Right cardiac atrium (tissue), 5 donors: ENCODE measurements around the gene CARD9. TPM values are rescaled to one million over a fixed set of nuclear protein-coding genes. Genes with fewer than 3 reads are reported as not detected.

Experiments
- ATAC-seq, 2 donors: fragments of 200-7000 bp; cut with Tn5 transposase; one replicate each; pipeline versions ENCODE4 v1.8.0 to v1.9.1; 2020; ENCODE audit warnings: moderate library complexity in 2 of 2, mild to moderate bottlenecking in 1 of 2
- DNase-seq, 3 donors: peaks; one replicate each; pipeline ENCODE4 v3.0.0-alpha.2; 2020
- H3K27ac ChIP-seq: one replicate; pipeline ENCODE4 v1.5.1; 2013; ENCODE audit warnings: mild to moderate bottlenecking, low read length, control low read depth, moderate library complexity
- H3K27me3 ChIP-seq: one replicate; pipeline ENCODE4 v1.6.1; 2013; ENCODE audit not compliant: control insufficient read depth, insufficient read depth
- H3K4me1 ChIP-seq: one replicate; pipeline ENCODE4 v1.6.1; 2013; ENCODE audit warnings: low read length; ENCODE audit not compliant: control insufficient read depth, insufficient read depth
- H3K4me3 ChIP-seq: one replicate; pipeline ENCODE4 v1.5.1; 2013; ENCODE audit warnings: low read length, control low read depth
- H3K9me3 ChIP-seq: one replicate; pipeline ENCODE4 v1.6.1; 2013; ENCODE audit warnings: low read length; ENCODE audit not compliant: control insufficient read depth
- WGBS: extraction: QIAGEN DNeasy Blood & Tissue Kit; methylation state at CpG from one replicate; pipeline ENCODE4 v1.1.7; 2013; 5-methylcytosine and 5-hydroxymethylcytosine counted together
- intact Hi-C, 4 donors: fragments of 100-400 bp; cut with DNase I; formaldehyde crosslinking; loops; one replicate each; pipeline versions ENCODE4 v1.11.0 to v1.14.0; 2022 to 2023
- polyA plus RNA-seq: library from polyadenylated mRNA; stranded (reverse); fragments of 200-250 nt; gene quantifications from one replicate; pipeline ENCODE4 v1.2.3, GENCODE V29; 2013
- total RNA-seq, 4 donors: library from RNA; stranded (reverse); fragmentation: NEBNext Ultra II Directional; extraction: Animal tissue kit (Norgen Biotek cat#: 25700); gene quantifications; one replicate each; pipeline ENCODE4 v1.2.1, GENCODE V29; 2021
- donor health status: healthy with polysubstance abuse.
- donor health status: DM: no; HTN: yes; CAD: no.
- donor health status: DM: no; HTN: no; CAD: no.
- donor health status: DM: no; HTN: yes; CAD: no; lungs with severe emphysema.
- donor health status: DM: yes; HTN: yes; CAD: no.

CARD9 gene
- total and polyA plus RNA-seq, 5 donors, result 0.68 to 2.1 (median 0.78) TPM

GRCh38 chr9:136379401-136379800 is 5.9 kb upstream of the CARD9 start:
- intact Hi-C loops, result no loop called here
- Histone ChIP-seq H3K9me3 (no peaks in the 10 kb centered on the region), H3K27me3 (no peaks in the 10 kb centered on the region), H3K4me3 (no peak overlapping the region), H3K4me1 (no peaks in the 10 kb centered on the region), H3K27ac (no peak overlapping the region)
- DNase-seq (no peak), ATAC-seq (no peak)
- WGBS, result 86% methylated on average over 11 of the region's 11 CpGs

DNA sequence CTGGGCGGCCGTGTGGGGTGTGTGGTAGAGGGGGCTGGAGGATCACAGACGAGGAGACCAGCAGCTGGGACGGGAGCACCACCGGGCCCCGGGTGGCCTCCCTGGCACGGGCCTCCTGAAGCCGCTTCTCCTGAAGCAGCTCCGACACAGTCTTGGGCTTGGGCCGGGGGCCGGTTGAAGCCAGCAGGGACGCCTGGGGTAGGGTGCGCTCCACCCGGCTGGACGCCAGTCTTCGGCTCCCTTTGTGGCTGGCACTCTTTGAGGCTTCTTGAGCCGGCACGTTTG is 5.5 kb upstream of the CARD9 start:
- no peak overlapping the region for H3K4me3 ChIP-seq
- no peaks in the 10 kb centered on the region for H3K9me3 ChIP-seq
- H3K27ac ChIP-seq, result no peak overlapping the region
- no peaks in the 10 kb centered on the region for H3K27me3 ChIP-seq
- DNase-seq (no peak), ATAC-seq (no peak)
- intact Hi-C loops, result no loop called here
- 85% methylated on average over 18 of the region's 18 CpGs for WGBS
- H3K4me1 ChIP-seq, result no peaks in the 10 kb centered on the region

GRCh38 chr9:136378170-136379002 is 4.9 kb upstream of the CARD9 start:
- H3K4me1 ChIP-seq, result no peaks in the 10 kb centered on the region
- peak in 1 of 3 donors; percentile 79 for DNase-seq
- H3K9me3 ChIP-seq, result no peaks in the 10 kb centered on the region
- no peaks in the 10 kb centered on the region for H3K27me3 ChIP-seq
- no peak overlapping the region for H3K4me3 ChIP-seq
- ATAC-seq, result peak in 1 of 2 donors; percentile 1
- intact Hi-C loops, result no loop called here
- WGBS, result 81% methylated on average over 28 of the region's 28 CpGs
- H3K27ac ChIP-seq, result no peak overlapping the region

DNA sequence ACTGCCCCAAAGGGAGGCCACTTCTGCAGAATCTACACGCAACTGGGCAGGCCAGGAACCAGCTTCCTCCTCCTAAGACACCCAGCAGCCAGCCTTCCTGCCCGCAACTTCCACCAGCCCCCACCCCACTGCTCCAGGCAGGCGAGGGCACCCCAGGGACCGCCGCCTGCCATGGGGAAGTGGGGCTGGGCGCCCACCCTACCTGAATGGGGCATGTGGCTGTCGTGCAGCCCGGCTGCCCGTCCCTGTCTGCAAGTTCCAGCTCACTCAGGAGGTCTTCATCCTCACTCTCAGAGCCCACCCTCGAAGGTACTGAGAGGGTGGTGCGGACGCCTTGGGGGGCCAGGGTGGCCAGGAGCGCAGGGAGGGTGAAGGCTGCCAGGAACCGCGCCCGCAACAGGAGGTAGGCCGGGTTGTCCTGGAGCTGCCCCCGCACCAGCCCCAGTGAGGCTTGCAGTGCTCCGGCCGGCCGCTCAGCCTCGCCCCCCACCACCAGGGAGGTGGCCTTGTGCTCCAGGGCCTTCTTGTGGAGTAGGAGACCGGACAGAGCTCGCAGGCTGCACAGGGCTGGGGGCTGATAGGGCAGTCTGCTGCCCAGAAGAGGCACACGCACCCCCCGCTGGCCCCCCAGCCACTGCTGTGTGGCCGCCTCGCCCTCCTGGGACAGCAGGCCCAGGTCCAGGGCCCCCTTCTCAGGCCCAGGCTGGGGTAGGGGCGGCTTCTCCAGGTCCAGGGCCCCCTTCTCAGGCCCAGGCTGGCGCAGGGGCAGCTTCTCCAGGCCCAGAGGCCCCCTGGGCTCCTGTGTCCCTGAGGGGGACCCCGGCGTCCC is 4.1 kb upstream of the CARD9 start:
- Histone ChIP-seq H3K9me3 (no peaks in the 10 kb centered on the region), H3K4me1 (no peaks in the 10 kb centered on the region), H3K27me3 (no peaks in the 10 kb centered on the region), H3K27ac (no peak overlapping the region), H3K4me3 (no peak overlapping the region)
- WGBS, result 85% methylated on average over 32 of the region's 32 CpGs
- ATAC-seq (no peak), DNase-seq (no peak)
- intact Hi-C loops, result no loop called here

- WGBS, result 76% methylated on average over 8 of the region's 8 CpGs
- no peaks in the 10 kb centered on the region for H3K9me3 ChIP-seq
- no peaks in the 10 kb centered on the region for H3K4me1 ChIP-seq
- no peaks in the 10 kb centered on the region for H3K27me3 ChIP-seq
- DNase-seq, result no peak
- H3K4me3 ChIP-seq, result no peak overlapping the region
- no peak for ATAC-seq
- H3K27ac ChIP-seq, result no peak overlapping the region
- intact Hi-C loops, result no loop called here
These were observed 3.0 kb upstream of the CARD9 start for GRCh38 chr9:136376457-136376856.

- no peak for ATAC-seq
- intact Hi-C loops, result no loop called here
These were observed 1.6 kb upstream of the CARD9 start for GRCh38 chr9:136375096-136375495.

DNA sequence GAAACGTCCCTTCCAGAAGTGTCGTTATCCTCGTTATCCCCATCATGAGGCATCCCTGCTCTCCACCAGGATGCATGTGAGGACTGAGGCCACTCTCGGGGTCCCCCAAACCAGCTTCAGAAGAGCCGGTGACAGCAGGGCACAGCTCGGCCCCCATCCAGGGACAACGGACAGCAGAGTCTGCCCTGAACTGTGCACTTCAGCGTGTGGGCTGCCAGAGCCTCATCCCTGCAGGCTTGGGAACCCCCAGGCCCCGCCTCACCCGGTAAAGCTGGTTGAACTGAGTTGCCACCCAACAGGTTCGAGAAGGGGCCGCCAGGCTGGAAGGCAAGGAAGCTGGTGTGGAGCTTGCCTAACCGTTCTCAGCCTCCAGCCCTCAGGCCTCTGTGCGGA is 710 bp upstream of the CARD9 start:
- intact Hi-C loops, result no loop called here
- Histone ChIP-seq H3K27ac (no peak overlapping the region), H3K4me1 (no peaks in the 10 kb centered on the region), H3K27me3 (no peaks in the 10 kb centered on the region), H3K9me3 (no peaks in the 10 kb centered on the region), H3K4me3 (no peak overlapping the region)
- ATAC-seq (no peak), DNase-seq (no peak)
- WGBS, result 89% methylated on average over 14 of the region's 14 CpGs

More at GRCh38 chr9:136375096-136375495, 1.6 kb upstream of the CARD9 start:
- H3K27ac ChIP-seq, result no peak overlapping the region
- no peak overlapping the region for H3K4me3 ChIP-seq
- H3K4me1 ChIP-seq, result no peaks in the 10 kb centered on the region
- no peaks in the 10 kb centered on the region for H3K9me3 ChIP-seq
- no peak for DNase-seq
- WGBS, result 91% methylated on average over 12 of the region's 12 CpGs
- H3K27me3 ChIP-seq, result no peaks in the 10 kb centered on the region

DNA sequence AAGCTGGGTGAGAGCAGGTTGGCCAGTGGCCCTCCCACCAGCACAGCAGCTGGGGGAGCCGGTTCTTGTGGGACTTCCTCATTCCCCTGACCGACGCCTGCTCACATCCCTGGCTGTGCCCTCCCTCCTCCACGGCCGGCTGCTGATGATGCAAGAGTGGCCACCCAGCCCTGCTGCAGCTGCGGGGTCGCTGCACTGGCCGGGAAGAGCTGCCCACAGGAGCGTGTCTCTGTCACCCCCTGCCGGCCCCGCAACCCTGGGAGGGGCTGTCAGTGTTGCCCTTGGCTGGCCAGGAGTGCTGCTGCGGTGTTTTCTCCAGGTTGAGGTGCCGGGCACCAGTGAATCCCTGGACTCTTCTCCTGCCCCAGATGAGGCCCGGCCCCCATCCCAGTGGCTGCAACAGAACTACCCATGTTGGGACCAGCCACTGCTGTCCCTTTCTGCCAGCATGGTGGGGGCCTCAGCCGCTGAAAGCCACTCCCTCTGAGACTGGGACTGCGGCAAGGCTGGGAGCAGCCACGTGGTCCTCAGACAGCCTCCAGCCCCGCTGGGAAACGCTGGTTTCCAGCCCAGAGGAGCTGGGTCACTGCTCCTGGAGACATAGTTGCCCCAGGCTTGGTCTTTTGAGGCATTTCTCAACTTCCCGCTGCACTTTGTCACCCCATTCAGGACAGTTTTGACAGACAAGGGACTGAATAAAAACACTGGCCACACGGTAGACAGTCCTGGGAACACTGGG is 739 bp downstream of the CARD9 start:
- Histone ChIP-seq H3K4me1 (no peaks in the 10 kb centered on the region), H3K4me3 (no peak overlapping the region)
- intact Hi-C loops, result no loop called here

DNA sequence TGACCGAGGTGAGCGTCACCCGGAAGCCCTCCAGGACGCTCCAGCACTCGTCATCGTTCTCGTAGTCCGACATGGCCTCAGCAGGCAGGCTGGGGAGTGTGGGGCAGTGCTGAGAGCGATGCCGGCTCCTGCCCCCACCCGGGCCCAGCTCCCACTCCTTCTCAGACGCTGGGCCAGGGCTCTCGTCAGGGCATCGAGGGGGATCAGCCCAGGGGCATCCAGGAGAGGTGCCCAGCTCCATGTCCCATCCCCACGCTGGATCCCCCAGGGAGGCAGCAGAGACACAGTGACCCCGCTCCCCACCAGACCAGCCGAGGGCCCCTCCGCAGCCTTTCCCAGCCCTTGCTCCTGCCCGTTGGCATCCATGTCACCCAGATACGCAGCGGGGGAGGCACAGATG is 1.5 kb downstream of the CARD9 start:
- Histone ChIP-seq H3K4me1 (no peaks in the 10 kb centered on the region), H3K27ac (no peak overlapping the region), H3K27me3 (no peaks in the 10 kb centered on the region), H3K9me3 (no peaks in the 10 kb centered on the region), H3K4me3 (no peak overlapping the region)
- intact Hi-C loops, result no loop called here
- no peak for ATAC-seq
- WGBS, result 87% methylated on average over 21 of the region's 21 CpGs
- peak in 1 of 3 donors; percentile 67 for DNase-seq

More for the DNA sequence above, 739 bp downstream of the CARD9 start:
- DNase-seq, result peak; percentile 71 to 90 (median 86)
- 22% methylated on average over 21 of the region's 21 CpGs for WGBS
- no peaks in the 10 kb centered on the region for H3K9me3 ChIP-seq
- peak; percentile 49 to 54 for ATAC-seq
- no peaks in the 10 kb centered on the region for H3K27me3 ChIP-seq
- H3K27ac ChIP-seq, result no peak overlapping the region

- Histone ChIP-seq H3K4me3 (no peak overlapping the region), H3K4me1 (no peaks in the 10 kb centered on the region), H3K27ac (no peak overlapping the region), H3K9me3 (no peaks in the 10 kb centered on the region), H3K27me3 (no peaks in the 10 kb centered on the region)
- WGBS, result 94% methylated on average over 13 of the region's 13 CpGs
- intact Hi-C loops, result no loop called here
- peak in 1 of 3 donors; percentile 71 for DNase-seq
- no peak for ATAC-seq
These were observed 2.0 kb downstream of the CARD9 start for GRCh38 chr9:136371533-136371880.
